ENCODE results near the gene SPATA32. TPM values are rescaled to one million over a fixed set of nuclear protein-coding genes. Genes with fewer than 3 reads are reported as not detected.
"Not testable (repeated sequence)": the region's sequence is repeated elsewhere in the genome, so short reads cannot be mapped to it uniquely, and the experiment has no call there.

Gene SPATA32
- total RNA-seq, 1 donor from 2014 or later, result not detected

GRCh38 chr17:45253879-45254278, 8.0 kb downstream of the SPATA32 start:
- Histone ChIP-seq H3K36me3 (no peaks in the 10 kb centered on the region), H3K4me1 (no peaks in the 10 kb centered on the region), H3K27ac (no peak overlapping the region), H3K4me3 (no peak overlapping the region), H3K9me3 (no peaks in the 10 kb centered on the region), H3K27me3 (no peaks in the 10 kb centered on the region)
- no peak for DNase-seq (ENCODE audit: extremely low spot score in 2 of 2)
- intact Hi-C loops (cut with DNase I), result no loop called here
- TF ChIP-seq POLR2AphosphoS5 (IDR thresholded peaks at IDR 0.05; ENCODE audit: insufficient read depth in 1 of 2, low read depth in 1 of 2) (no peak), POLR2A (IDR thresholded peaks at IDR 0.05) (no peak)
- TF ChIP-seq, protein P1, sequence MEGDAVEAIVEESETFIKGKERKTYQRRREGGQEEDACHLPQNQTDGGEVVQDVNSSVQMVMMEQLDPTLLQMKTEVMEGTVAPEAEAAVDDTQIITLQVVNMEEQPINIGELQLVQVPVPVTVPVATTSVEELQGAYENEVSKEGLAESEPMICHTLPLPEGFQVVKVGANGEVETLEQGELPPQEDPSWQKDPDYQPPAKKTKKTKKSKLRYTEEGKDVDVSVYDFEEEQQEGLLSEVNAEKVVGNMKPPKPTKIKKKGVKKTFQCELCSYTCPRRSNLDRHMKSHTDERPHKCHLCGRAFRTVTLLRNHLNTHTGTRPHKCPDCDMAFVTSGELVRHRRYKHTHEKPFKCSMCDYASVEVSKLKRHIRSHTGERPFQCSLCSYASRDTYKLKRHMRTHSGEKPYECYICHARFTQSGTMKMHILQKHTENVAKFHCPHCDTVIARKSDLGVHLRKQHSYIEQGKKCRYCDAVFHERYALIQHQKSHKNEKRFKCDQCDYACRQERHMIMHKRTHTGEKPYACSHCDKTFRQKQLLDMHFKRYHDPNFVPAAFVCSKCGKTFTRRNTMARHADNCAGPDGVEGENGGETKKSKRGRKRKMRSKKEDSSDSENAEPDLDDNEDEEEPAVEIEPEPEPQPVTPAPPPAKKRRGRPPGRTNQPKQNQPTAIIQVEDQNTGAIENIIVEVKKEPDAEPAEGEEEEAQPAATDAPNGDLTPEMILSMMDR (IDR thresholded peaks at IDR 0.05), result no peak

DNA sequence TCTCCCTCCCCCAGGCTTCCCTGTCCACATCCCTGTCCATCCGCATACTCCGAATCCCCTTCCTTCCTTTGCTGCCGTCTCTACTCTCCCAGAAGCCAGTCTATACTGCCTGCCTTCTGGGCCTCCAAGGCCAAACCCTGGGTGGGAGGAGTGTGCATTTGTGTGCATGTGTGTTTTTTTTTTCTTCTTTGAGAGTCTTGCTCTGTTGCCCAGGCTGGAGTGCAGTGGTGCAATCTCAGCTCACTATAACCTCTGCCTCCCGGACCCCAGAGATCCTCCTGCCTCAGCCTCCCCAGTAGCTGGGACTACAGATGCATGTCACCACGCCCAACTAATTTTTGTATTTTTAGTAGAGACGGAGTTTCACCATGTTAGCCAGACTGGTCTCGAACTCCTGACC, 8.7 kb downstream of the SPATA32 start:
- H3K9me3 ChIP-seq; H3K27ac ChIP-seq; H3K4me1 ChIP-seq; intact Hi-C loops (cut with DNase I); DNase-seq (ENCODE audit: extremely low spot score in 2 of 2); H3K27me3 ChIP-seq; H3K4me3 ChIP-seq; H3K36me3 ChIP-seq: not testable (repeated sequence)

- H3K36me3 ChIP-seq, result no peaks in the 10 kb centered on the region
- no peak overlapping the region for H3K4me3 ChIP-seq
- TF ChIP-seq, protein P1 (IDR thresholded peaks at IDR 0.05), result no peak
- TF ChIP-seq POLR2A (IDR thresholded peaks at IDR 0.05) (no peak), POLR2AphosphoS5 (IDR thresholded peaks at IDR 0.05; ENCODE audit: insufficient read depth in 1 of 2, low read depth in 1 of 2) (no peak)
- no peaks in the 10 kb centered on the region for H3K27me3 ChIP-seq
- intact Hi-C loops (cut with DNase I), result no loop called here
- H3K9me3 ChIP-seq, result no peaks in the 10 kb centered on the region
- DNase-seq (ENCODE audit: extremely low spot score in 2 of 2), result no peak
- no peak overlapping the region for H3K27ac ChIP-seq
- H3K4me1 ChIP-seq, result peaks cover 11% of the 10 kb centered on the region
Measured at GRCh38 chr17:45251931-45252330, 10.0 kb downstream of the SPATA32 start.

- no peaks in the 10 kb centered on the region for H3K27me3 ChIP-seq
- peaks cover 0 to 12% of the 10 kb centered on the region in 2 donors for H3K36me3 ChIP-seq
- H3K9me3 ChIP-seq, result no peaks in the 10 kb centered on the region
- intact Hi-C loops (cut with DNase I), result no loop called here
- TF ChIP-seq, protein P1 (IDR thresholded peaks at IDR 0.05), result no peak
- TF ChIP-seq POLR2AphosphoS5 (IDR thresholded peaks at IDR 0.05; ENCODE audit: insufficient read depth in 1 of 2, low read depth in 1 of 2) (no peak), POLR2A (IDR thresholded peaks at IDR 0.05) (no peak)
- peak overlapping the region; percentile 57 to 59 for H3K4me3 ChIP-seq
- H3K27ac ChIP-seq, result peak overlapping the region; percentile 63
- H3K4me1 ChIP-seq, result peaks cover 16% of the 10 kb centered on the region
- DNase-seq (ENCODE audit: extremely low spot score in 2 of 2), result no peak
Measured at GRCh38 chr17:45248132-45248957, 13.5 kb downstream of the SPATA32 start.

GRCh38 chr17:45247429-45248131, 14.3 kb downstream of the SPATA32 start:
- intact Hi-C loops (cut with DNase I), result no loop called here
- no peaks in the 10 kb centered on the region for H3K9me3 ChIP-seq
- H3K36me3 ChIP-seq, result peaks cover 0 to 12% of the 10 kb centered on the region in 2 donors
- H3K27me3 ChIP-seq, result no peaks in the 10 kb centered on the region
- peak overlapping the region; percentile 63 for H3K27ac ChIP-seq
- H3K4me3 ChIP-seq, result peak overlapping the region; percentile 57 to 59
- TF ChIP-seq, protein P1 (IDR thresholded peaks at IDR 0.05), result no peak
- TF ChIP-seq POLR2AphosphoS5 (IDR thresholded peaks at IDR 0.05; ENCODE audit: insufficient read depth in 1 of 2, low read depth in 1 of 2) (peak; percentile 31 to 78), POLR2A (IDR thresholded peaks at IDR 0.05) (peak in 1 of 2 donors; percentile 29)
- peaks cover 16% of the 10 kb centered on the region for H3K4me1 ChIP-seq
- no peak for DNase-seq (ENCODE audit: extremely low spot score in 2 of 2)
